Mucosa of rectum (tissue), 2 donors: ENCODE measurements around the gene MAPKAP1.

Experiments
- H3K27ac ChIP-seq, 2 donors: one replicate each; pipeline ENCODE4 v1.7.0; 2013; ENCODE audit warnings: inconsistent platforms in 2 of 2, low read depth in 2 of 2, low read length in 2 of 2
- H3K27me3 ChIP-seq, 2 donors: one replicate each; pipeline ENCODE4 v1.7.0; 2013; ENCODE audit warnings: low read length in 2 of 2; ENCODE audit not compliant: control insufficient read depth in 2 of 2, insufficient read depth in 2 of 2
- H3K36me3 ChIP-seq, 2 donors: one replicate each; pipeline ENCODE4 v1.7.0; 2013; ENCODE audit warnings: low read length in 2 of 2; ENCODE audit not compliant: control insufficient read depth in 2 of 2, insufficient read depth in 2 of 2
- H3K4me1 ChIP-seq, 2 donors: one replicate each; pipeline ENCODE4 v1.7.0; 2013; ENCODE audit warnings: low read length in 2 of 2, mild to moderate bottlenecking in 1 of 2; ENCODE audit not compliant: control insufficient read depth in 2 of 2, insufficient read depth in 2 of 2
- H3K4me3 ChIP-seq, 2 donors: one replicate each; pipeline ENCODE4 v1.7.0; 2013; ENCODE audit warnings: low read length in 2 of 2
- H3K9ac ChIP-seq, 2 donors: one replicate each; pipeline ENCODE4 v1.7.0; 2013; ENCODE audit warnings: low read length in 2 of 2, low read depth in 1 of 2, mild to moderate bottlenecking in 1 of 2
- H3K9me3 ChIP-seq, 2 donors: one replicate each; pipeline ENCODE4 v1.7.0; 2013; ENCODE audit warnings: low read length in 2 of 2; ENCODE audit not compliant: control insufficient read depth in 2 of 2
- donor health status: healthy.
- donor health status: Normal muscosa, but diverticular disease.

The MAPKAP1 gene

DNA sequence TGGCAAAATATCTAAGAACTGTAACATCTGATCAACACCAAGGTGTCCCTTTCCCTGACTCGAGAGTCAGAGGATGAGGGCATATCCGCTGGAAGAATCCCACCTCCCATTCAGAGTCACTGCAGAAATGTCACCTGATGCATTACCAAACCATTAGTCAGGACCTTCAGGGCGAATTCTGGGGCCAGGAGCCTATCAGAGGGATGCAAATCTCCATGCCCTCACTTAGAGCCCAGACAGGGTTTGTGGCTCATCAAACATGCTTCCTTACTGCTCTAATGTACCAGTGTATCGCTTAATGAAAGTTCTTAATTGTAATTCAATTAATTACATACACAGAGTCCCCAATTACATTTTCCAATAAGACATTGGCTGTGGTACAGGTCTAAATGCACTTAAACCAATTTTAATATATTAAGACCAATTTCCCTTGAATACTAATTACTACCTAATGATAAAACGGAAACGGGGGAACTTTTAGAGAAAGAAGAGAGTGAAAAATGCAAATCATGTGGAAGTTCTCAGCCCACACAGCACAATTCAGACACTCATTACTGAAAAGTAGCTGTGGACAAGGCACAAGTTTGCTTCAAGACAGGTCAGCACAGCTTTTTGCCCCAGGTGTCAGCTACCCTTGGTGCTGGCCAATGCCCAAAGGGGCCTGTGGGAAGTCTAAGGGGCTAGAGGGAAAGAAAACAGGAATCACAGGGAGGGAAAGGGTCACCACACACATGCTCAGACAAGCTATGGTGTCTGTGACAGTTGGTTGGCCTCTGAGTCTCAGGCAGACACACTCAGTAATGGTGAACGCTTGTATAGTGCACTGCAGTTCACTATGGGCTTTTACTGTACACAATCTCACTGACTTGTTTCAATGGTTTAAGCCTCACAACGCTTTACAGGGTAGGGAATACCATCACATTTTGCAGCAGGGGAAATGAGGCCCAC, 211.6 kb downstream of the MAPKAP1 start:
- Histone ChIP-seq H3K36me3 (no peaks in the 10 kb centered on the region), H3K27ac (no peak overlapping the region), H3K9ac (no peak overlapping the region)

DNA sequence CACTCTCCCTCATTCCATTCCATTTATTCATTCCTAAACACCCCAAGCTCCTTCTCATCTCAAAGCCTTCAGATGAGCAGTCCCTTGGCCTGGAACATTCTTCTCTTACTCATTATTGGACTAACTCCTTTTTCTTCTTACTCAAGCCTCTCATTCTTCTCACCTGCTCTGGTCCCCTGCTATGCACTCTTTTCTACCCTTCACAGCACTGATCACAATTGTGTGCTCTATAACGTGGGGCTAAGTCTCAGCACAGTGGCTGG, 212.4 kb downstream of the MAPKAP1 start:
- Histone ChIP-seq H3K4me1 (peaks cover 0 to 3% of the 10 kb centered on the region in 2 donors), H3K36me3 (no peaks in the 10 kb centered on the region), H3K9ac (no peak overlapping the region), H3K4me3 (no peak overlapping the region), H3K27me3 (no peaks in the 10 kb centered on the region), H3K9me3 (no peaks in the 10 kb centered on the region), H3K27ac (no peak overlapping the region)

More for the DNA sequence above, 211.6 kb downstream of the MAPKAP1 start:
- H3K4me3 ChIP-seq = no peak overlapping the region
- no peaks in the 10 kb centered on the region for H3K9me3 ChIP-seq
- H3K4me1 ChIP-seq = peaks cover 0 to 3% of the 10 kb centered on the region in 2 donors
- no peaks in the 10 kb centered on the region for H3K27me3 ChIP-seq

DNA sequence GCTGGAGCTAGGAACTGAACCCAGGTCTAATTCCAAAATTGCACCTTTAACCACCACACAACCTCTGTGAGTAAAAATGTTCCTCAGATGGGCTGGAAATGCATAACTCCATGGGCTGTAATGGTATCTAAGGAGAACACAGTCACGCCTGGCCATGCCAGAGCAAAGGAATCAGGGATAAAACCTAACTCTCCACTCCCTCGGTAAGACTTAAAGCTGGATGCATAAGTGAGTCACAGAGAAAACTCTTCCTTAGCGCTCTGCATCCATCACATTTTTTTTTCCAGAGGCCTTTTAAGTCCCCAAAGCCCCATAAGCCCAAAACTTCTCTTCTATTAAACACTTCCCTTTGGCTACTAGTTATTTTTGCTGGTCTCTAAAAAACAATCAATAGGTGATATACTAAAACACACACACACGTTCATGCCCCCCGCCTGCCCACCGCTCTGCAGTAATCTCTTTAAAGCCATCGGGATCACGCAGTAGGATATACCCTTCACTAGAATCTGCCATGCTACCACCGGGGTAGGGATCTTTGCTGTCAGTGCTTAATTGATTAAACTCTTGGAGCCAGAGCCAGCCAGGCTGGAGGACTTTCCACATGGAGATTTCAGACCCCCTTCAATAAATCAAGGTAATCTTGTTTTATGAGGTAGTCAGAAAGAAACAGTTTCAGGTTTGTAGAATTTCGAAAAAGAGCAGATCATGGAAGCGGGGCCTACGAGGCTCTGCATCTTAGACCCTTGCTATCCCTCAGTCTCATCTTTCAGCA, 212.9 kb downstream of the MAPKAP1 start:
- H3K9me3 ChIP-seq = no peaks in the 10 kb centered on the region
- no peaks in the 10 kb centered on the region for H3K27me3 ChIP-seq
- H3K4me3 ChIP-seq = no peak overlapping the region
- H3K4me1 ChIP-seq = peaks cover 0 to 3% of the 10 kb centered on the region in 2 donors
- no peaks in the 10 kb centered on the region for H3K36me3 ChIP-seq
- no peak overlapping the region for H3K27ac ChIP-seq
- H3K9ac ChIP-seq = no peak overlapping the region

DNA sequence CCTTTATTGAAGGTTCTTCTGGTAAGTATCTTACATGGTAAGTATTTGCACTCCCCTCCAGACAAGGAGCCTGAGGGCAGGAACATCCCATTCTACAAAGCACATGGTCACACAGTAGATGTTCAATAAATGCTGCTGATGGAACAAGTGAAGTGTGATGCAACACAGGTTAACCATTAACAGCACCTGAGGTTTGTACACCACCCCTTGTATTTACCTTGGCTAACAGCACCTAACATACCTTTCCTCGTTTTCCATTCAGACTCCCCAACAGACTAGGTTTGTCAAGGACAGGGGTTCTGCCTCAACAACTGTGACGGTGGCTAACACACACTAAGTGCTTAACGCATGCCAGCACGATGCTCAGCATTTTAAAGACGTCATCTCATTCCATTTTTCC, 213.6 kb downstream of the MAPKAP1 start:
- Histone ChIP-seq H3K9ac (no peak overlapping the region), H3K4me1 (peaks cover 0 to 3% of the 10 kb centered on the region in 2 donors), H3K27me3 (no peaks in the 10 kb centered on the region), H3K4me3 (no peak overlapping the region), H3K9me3 (no peaks in the 10 kb centered on the region), H3K27ac (no peak overlapping the region), H3K36me3 (no peaks in the 10 kb centered on the region)

DNA sequence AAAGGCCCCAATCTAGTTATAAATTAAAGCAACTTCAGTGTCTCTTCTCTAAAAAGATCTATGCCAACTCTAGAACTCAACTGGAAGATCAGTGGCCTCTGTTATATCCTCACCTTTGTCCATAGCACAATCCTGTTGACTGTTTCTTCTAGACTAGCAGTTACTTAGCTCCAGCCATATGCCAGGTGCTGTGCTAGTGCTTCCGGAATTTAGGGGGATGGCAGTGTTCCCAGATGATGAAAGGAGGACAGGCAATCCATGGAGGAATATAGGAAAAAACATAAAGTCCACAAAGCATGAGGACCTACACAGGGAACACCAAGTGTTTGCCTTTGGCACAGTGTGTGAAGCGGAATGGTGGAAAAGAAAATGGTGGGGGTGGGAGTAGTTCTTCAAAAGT, 214.3 kb downstream of the MAPKAP1 start:
- no peak overlapping the region for H3K27ac ChIP-seq
- peaks cover 0 to 3% of the 10 kb centered on the region in 2 donors for H3K4me1 ChIP-seq
- H3K4me3 ChIP-seq = no peak overlapping the region
- H3K36me3 ChIP-seq = no peaks in the 10 kb centered on the region
- H3K27me3 ChIP-seq = no peaks in the 10 kb centered on the region
- H3K9me3 ChIP-seq = no peaks in the 10 kb centered on the region
- H3K9ac ChIP-seq = no peak overlapping the region

DNA sequence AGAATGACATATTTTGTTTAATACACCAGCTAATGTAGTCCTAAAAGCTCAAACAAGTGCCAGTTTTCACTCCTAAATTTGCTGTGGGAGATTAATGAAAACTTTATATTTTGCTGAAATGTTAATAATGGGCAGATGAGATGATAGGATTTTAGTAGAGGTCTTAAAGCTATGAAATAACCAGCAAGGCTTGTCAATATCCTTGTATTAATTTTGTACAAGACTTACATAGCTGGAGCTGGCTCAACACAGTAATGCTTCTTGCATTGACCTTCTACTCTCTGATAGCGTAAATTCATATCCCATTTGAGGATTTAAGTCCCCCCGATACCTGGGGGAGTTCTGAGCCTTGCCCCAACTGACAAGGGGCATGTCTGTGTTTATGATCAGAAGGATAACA, 219.2 kb downstream of the MAPKAP1 start:
- no peaks in the 10 kb centered on the region for H3K27me3 ChIP-seq
- H3K9me3 ChIP-seq = no peaks in the 10 kb centered on the region
- H3K4me3 ChIP-seq = no peak overlapping the region
- H3K36me3 ChIP-seq = peaks cover 0 to 4% of the 10 kb centered on the region in 2 donors
- H3K4me1 ChIP-seq = peaks cover 0 to 7% of the 10 kb centered on the region in 2 donors
- no peak overlapping the region for H3K9ac ChIP-seq
- H3K27ac ChIP-seq = no peak overlapping the region

DNA sequence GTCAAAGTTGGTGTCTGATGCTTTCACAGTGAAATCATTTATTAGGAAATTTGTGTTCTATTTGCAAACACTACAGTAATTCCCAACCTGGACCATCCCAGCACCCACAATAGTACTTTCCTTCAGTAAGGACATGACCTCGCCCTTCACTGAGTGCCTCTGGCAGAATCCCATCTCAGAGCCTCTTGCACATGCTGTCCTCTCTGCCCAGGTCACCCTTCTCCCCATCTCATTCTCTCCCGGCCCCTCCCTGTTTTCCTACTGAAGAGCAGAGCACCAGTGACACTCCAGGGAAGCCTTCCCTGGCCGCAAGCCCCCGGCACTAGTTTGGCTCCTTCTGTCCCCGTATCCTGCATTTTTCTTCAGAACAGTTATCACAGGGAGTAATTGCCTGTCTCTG, 220.4 kb downstream of the MAPKAP1 start:
- H3K27ac ChIP-seq = no peak overlapping the region
- peak overlapping the region in 1 of 2 donors; percentile 27 for H3K9ac ChIP-seq
- no peaks in the 10 kb centered on the region for H3K27me3 ChIP-seq
- no peaks in the 10 kb centered on the region for H3K9me3 ChIP-seq
- no peak overlapping the region for H3K4me3 ChIP-seq
- peaks cover 0 to 4% of the 10 kb centered on the region in 2 donors for H3K36me3 ChIP-seq
- H3K4me1 ChIP-seq = peaks cover 0 to 7% of the 10 kb centered on the region in 2 donors

DNA sequence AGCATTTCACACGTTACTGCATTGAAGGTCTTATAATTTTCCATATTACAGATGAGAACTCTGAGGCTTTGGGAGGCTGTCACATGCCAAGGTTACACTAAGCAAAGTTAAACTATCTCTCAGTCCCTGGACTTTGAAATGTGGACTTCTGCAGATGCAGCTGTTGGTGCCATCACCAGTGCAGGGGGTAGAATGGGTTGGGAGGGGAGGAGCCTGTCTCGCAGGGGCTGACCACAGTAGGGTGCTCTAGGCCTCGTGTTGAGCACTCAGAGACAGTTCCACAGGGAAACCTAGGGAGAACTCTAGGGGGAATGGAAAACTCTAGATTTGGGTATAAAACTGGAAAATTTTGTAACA, 220.9 kb downstream of the MAPKAP1 start:
- no peaks in the 10 kb centered on the region for H3K27me3 ChIP-seq
- no peaks in the 10 kb centered on the region for H3K9me3 ChIP-seq
- H3K4me3 ChIP-seq = no peak overlapping the region
- H3K4me1 ChIP-seq = peaks cover 0 to 7% of the 10 kb centered on the region in 2 donors
- peaks cover 0 to 4% of the 10 kb centered on the region in 2 donors for H3K36me3 ChIP-seq
- H3K9ac ChIP-seq = no peak overlapping the region
- H3K27ac ChIP-seq = peak overlapping the region in 1 of 2 donors; percentile 34

DNA sequence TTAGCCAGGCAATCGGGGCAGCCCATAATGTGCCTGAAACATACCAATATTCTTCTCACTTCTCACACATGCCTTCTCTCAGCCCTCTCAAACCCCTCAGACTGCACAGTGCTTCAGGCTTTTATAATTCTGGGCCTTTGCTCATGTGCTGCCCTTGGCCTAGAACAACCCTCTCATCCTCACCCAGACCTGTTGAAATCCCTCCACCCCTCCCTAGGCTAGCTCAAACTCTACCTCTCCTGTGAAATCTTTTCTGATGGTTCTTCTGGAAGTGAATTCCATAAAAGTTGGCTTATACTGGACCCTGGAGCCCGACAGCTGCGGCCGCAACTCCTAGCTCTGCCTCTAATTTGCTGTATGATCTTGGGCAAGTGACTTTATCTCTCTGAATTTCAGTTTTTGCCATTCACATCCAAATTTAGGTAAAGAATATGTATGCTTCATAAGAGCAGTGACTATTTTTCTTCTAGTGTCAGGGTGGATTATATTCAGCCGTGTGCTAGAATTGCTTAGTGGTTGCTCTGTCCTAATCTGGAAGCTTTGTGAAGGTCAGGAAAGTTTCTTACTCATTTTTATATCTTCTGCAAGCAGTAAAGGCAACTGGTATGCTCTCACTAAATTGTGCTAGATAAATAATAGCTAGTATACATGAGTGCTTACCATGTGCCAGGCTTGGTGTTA, 221.4 kb downstream of the MAPKAP1 start:
- Histone ChIP-seq H3K9me3 (no peaks in the 10 kb centered on the region), H3K36me3 (peaks cover 0 to 4% of the 10 kb centered on the region in 2 donors), H3K4me3 (no peak overlapping the region), H3K9ac (no peak overlapping the region), H3K27me3 (no peaks in the 10 kb centered on the region), H3K27ac (peak overlapping the region; percentile 20 to 36), H3K4me1 (peaks cover 0 to 7% of the 10 kb centered on the region in 2 donors)
